IPS-11a (cell line): ENCODE results near the gene DBN1.

Source experiments
- H3K4me3 ChIP-seq: one replicate; pipeline ENCODE4 v1.5.1; 2013; ENCODE audit warnings: low read depth, low read length, control low read depth

DBN1 gene

DNA sequence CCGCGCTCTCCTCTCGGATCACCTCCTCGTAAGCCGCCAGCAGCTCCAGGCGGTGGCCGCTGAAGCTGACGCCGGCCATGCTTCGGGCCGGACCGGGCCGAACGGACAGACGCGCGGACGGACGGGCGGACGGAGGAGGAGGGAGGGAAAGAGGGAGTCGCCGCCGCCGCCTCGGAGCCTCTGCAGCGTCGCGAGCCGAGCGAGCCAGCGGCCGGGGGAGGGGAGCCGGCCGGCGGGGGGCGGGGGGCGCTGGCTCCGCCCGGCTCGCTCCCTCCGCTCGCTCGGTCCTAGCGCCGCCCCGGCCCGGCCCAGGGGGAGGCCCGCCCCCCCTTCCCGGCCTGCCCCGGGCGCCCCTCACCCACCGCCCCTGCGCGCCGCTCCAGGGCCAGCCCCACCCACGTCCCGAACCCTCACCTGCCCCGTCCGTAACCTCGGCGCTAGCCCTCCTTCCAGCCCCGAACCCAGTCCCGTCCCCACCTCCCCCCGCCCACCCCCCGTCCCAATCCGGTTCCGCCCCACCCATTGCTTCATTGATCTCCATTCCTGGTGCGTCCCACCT is at the start of gene DBN1:
TSS of gene DBN1 (minus strand) at position 192 of the 559 bp plus-strand sequence. CDS start at position 79, 113 bp downstream.
- H3K4me3 ChIP-seq = peak within 1 kb of the TSS; percentile 57

DNA sequence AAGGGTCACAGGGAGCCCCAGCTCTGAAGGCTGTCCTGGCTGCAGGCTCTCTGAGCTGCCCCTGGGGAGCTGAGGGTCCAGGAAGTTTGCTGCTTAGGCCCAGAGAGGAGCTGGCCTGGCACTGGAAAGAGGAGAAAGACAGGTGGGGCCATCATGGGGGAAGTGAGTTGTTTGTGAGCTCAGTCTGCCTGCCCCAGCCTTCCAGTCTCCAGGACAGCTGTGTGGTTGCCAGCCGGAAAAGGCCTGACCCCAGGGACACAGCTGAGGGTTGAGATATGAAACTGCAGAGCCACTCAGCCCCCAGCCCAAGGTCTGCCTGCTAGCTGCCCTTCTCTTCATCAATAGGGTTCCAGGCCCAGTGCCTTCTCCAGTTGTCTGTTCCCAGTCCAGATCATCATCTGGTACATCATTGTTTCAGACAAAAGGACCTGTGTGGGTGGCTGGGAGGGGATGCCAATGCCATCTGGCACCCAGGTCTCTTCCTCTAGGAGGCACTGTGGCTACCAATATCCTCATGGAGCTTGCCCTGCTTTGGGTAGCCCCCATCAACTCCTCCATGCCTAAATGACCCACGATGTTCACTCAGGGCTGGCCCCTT is 47.6 kb upstream of the DBN1 start:
- no peak overlapping the region for H3K4me3 ChIP-seq

DNA sequence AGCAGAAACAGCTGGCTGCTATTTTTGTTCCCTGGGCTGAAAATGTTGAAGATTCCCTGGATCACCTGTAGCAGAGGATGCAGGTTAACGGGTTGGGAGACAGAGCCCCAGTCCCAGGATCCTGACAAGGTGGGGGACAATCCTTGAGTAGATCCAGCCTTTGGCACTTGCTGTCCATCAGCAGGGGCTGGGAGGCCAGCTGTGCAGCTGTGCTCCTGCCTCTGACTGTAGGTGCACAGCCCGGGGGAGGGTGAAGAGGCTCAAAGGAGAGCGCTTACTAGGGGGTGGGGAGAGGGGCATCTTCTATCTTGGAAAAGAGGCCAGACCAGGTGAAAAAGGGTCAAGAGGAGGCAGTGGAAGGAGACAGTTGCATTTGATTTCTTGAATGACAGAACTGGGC is 46.8 kb upstream of the DBN1 start:
- no peak overlapping the region for H3K4me3 ChIP-seq

DNA sequence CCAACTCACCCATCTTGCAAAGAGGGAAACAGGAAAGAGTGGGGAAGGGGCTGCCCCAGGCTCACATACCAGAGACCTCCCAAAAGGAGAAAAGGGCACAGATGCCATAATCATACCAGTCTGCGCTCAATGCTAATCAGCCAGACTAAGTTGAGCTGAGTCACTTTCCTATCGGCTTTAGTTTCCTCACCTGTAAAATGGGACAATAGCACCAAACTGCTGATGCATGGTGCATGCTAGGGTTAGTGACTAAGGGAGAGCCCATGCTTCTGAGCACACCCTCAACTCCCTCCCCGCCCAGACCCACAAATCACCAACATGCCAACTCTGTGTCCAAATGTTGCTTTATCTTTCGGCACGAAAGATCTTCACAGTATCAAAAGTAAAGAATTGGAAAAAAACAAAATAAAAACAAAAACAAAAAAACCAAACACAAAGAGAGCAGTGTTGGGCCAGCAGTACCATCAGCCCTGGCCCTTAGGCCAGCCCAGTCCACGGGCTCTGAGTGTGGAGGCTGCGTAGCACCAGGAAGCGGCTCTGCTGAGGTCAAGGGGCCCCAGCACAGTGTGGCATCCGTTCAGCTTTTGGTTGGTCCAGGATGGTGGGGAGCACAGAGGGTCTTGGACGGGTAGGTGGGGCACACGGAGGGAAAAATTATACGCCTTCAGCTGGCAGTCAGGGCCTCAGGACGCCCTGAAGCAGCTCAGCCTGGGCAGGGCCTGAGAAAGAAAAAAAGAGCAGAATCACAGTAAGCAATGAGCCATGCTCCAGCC is 46.2 kb upstream of the DBN1 start:
- H3K4me3 ChIP-seq = no peak overlapping the region

DNA sequence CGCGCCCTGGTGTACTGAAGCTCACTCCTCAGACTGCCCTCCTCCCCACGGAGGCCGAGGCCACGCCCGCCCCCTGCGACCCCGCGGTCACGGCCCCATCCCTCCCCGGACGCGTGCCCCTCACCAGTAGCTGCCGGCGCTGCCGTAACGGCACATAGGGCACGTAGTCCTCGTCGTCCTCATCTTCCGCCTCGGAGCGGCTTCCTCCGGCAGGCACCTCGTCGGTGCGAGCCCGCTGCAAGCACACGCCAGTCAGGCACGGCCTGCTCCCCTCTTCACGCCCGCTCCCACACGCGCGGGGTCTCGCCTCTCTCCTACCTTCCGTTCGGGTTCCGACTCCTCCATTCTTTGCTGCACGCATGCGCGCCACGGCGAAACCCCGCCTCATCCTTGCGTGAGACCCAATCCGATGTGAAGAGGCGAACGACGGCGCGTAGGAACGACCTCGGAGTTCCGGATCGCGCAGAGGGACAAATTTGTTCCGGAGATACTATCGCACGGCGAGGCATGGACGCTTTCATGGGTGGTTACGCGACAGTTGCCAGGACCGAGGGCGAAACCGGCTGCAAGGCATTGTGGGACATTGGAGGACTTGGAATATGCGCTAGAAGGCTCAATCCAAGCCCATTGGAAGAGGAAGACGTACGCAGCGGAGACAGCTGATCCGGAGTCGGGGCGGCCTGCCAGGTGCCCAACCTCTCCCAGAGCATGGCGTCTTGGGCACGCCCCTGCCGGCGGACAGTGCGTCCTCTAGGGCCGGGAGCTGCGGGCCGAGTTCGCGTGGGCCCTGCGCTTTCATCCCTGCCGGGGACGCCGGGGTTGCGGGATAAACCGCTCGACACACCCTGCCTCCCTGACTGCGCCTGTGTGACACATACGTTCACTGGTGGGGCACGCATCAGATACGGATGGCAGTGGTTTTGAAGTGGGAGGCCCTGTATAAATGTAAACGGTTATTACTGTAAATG is 43.5 kb upstream of the DBN1 start, which contains the start of gene DDX41:
TSS of gene DDX41 (minus strand) at position 361 of the 968 bp plus-strand sequence. CDS start at position 345, 16 bp downstream.
- peak within 1 kb of the TSS; percentile 100 for H3K4me3 ChIP-seq

DNA sequence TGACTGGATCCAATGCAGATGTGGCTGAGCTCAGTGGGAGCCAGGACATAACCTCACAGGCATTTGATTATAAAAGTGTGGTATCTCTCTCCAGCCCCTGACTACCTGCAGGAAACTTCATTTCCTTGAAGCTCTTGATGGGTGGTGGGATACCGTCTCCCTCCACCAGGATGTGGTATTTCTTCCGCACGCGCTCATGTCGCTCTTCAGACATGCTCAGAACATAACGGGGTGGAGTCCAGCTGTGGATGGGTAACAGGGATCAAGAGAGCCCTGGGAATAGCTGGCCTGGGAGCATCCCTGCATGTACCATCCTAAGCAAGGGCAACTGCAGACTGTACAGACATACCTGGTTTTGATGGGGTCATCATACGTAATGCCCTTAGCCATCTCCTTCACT is 42.1 kb upstream of the DBN1 start:
- peak overlapping the region; percentile 100 for H3K4me3 ChIP-seq

DNA sequence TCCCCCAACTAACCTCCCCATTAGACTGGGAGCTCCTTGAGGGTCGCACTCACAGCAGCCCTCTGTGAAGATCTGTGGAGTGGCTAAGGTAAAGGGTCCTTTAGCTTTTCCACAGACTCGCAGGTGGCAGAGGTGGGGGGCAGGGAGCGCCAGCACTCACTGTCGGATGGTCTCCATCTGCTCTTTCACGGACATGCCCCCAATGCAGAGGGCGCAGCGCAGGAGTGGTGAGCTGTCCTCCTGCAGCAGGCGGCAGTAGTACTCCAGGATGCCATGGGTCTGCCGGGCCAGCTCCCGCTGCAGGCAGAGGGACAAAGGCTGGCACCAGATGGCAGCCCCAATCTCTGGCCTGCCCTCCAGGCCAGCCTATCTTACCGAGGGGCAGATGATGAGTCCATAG is 41.1 kb upstream of the DBN1 start:
- H3K4me3 ChIP-seq = no peak overlapping the region

DNA sequence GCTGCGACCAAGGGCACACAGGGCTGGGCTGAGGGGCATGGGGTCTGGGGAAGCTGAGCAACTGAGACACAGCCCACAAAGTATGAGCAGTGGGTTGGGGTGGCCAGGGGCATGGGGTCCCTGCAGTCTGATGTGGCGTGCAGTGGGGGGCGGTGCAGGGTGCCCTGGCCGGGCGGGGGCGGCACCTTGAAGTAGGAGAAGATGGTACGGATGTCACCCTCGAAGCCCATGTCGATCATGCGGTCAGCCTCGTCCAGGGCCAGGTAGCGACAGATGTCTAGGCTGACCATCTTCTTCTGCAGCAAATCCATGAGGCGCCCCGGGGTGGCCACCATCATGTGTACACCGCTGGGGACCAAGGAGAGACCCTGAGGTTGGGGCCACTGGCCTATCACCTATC is 40.1 kb upstream of the DBN1 start:
- H3K4me3 ChIP-seq = no peak overlapping the region

DNA sequence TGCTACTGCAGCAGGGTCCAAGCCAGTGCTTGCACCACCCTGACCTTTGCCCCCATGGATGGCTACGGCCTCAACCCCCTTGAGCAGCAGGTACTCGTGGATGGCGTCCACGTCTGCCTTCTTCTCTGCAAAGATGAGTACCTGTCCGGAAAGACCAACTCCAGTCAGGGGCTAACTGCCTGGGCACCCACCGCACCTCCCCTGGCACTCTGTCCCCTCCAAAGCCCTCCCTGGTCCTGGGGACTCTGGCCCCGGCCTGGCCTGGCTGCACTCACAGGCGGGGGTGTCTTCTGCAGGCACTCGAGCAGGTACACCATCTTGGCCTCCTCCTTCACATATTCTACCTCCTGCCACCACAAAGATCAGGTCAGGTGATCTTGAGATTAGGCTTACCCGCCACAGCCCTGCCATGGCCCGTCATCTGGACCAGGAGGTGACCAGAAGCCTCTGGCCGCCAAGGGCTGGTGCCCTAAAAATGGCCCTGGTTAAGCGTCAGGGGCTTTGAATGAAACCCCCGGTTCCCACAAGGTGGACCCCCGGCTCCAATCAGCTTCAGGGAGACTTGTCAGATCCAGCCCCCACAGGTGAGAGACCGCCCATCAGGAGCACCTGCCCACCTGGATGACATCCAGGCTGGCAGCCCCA is 39.4 kb upstream of the DBN1 start:
- H3K4me3 ChIP-seq = no peak overlapping the region

DNA sequence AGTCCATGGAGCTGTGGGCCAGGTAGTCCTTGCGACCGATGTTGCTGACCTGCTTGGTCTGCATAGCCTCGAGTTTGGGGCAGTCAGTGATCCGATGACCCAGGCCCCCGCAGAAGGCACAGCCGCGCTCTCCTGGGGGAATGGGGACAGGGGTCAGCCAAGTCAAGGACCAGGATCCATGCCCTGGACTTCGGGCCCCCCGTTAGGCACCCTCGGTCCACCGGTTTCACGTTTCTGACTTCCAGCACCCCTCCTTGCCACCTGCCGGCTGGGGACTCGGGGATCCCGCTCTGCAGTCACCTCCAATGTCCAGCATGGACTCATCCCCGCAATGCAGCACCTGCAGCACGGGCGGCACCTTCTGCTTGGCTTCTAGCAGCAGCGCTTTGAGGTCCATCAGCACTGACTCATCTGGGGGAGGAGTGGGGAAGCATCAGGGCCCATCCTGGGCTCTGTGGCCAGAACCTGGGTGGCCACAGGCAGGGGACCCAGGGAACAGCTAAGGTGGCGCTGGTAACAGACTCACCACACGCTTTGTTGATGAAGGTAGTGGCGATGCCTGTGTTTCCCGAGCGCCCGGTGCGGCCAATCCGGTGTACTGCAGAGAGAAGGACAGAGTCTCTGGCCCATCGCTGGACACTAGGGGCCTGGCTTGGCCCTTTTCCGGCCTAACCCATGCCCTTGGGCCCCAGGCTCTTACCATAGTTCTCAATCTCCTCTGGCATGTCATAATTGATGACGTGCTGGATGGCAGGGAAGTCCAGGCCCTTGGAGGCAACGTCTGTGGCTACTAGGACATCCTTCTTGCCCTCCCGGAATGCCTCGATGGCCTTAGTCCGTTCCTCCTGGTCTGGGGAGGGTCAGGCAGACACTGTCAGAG is 38.6 kb upstream of the DBN1 start:
- H3K4me3 ChIP-seq = no peak overlapping the region

DNA sequence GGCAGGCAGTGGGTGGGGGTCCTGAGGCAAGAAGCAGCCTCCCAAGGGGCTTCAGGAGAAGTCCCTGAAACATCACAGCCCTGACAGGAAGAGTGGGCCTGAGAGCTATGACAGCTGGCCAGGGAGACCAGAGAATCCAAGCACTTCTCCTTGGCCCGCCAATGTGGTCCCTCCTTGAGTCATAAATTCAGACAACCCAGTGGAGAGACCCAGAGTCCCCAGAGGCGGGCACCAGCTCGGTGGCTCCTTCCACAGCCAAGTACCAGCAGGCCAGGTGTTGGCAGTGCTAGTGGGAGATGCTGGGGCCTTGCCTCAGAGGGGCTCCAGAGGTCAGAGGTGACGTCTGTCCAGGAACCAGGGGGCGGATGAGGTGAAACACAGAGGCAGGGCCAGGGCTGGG is 37.7 kb upstream of the DBN1 start:
- no peak overlapping the region for H3K4me3 ChIP-seq

DNA sequence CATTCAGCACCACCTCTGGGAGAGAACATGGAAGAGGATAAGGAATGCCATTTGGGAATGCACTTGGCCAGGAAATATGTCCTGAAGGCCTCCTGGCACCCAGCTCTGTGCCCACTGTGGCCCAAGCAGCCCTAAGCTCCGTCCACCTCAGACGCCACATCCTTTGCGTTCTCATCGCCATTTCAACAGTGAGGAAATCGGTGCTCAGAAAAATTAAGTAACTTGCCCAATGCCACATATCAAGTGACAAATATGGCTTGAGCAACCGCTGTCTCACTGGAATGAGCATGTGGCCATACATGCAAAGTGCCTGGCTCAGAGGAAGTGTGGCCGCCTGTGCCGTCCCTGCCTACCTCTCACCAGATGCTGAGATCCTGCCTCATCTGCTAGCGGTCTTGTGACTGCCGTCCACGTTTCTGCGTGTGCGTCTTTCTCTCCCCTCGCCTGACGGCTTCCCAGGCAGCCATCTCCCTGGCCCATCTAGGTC is 37.2 kb upstream of the DBN1 start:
- no peak overlapping the region for H3K4me3 ChIP-seq

DNA sequence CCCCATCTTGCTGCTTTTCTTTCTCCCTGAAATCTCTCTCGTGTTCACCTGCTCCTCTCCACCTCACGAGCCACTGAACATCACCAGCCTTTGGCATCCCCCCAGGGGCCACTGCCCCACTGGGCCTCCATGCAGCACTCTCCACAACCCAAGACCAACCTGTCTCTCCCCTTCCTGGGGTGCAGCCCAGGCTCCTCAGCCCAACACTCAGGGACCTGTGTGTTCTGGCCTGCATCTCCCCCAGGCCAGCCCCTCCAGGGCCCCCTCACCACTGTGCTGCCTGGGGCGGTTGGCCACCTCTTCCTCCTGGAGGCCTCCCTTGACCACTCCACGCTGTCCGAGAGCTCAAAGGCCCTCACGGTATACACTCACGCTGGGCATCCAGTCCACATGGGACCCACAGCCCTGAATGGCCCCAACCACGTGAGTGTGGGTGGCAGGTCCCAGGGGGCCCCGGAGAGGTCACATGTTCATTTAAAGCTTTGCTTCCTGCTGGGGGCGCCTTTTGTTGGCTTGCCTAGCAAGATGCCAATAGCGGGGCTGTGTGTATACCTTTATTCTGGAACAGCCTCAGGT is 36.6 kb upstream of the DBN1 start:
- no peak overlapping the region for H3K4me3 ChIP-seq

DNA sequence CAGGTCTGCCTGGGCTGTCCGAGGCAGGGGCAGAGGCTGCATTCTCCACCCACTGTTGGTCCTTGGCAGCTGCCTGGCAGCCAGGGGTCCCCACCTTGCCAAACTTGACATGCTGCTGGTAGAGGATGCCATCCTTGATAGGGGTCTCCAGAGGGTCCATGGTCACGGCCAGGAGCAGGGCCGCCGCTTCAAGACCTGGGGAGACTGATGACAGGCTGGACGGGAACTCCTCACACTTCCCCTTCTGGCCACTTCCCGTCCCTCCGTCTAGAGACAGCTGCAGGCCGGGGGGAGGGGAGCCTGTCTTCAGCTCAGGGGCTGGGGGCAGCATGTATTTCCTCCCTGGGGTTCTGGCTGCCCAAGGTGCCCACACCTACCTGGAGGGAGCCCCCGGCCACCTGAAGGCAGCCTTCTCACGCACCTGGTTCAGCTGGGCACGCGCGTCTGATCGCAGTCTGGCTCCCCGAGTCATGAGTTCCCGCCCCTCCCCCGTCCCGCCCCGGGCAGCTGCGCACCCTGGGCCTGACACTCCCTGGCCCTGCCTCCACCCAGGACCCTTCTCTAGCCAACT is 36.0 kb upstream of the DBN1 start, which contains the start of gene DOK3:
TSS of gene DOK3 (minus strand) at position 446 of the 571 bp plus-strand sequence. CDS start at position 160, 286 bp downstream.
- no peak within 1 kb of the TSS for H3K4me3 ChIP-seq

DNA sequence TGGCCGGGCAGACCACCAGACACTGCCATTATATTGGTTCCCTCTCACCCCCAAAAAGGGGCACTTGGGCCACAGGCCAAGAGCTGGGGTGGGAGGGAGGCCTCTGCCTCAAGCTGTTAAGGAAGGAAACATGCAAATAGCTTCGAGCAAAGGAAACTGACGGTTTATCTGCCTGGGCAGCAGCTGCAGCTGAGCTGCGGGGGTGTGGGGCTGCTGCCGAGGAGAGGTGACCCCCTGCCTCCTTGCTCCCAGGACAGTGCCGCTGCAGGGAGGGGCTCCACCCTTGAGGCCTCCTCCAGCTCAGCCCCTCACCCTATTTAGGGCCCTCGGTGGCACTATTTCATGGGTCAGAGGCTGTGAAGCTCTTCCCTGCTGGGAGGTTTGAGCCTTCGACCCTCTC is 35.4 kb upstream of the DBN1 start:
- H3K4me3 ChIP-seq = no peak overlapping the region

DNA sequence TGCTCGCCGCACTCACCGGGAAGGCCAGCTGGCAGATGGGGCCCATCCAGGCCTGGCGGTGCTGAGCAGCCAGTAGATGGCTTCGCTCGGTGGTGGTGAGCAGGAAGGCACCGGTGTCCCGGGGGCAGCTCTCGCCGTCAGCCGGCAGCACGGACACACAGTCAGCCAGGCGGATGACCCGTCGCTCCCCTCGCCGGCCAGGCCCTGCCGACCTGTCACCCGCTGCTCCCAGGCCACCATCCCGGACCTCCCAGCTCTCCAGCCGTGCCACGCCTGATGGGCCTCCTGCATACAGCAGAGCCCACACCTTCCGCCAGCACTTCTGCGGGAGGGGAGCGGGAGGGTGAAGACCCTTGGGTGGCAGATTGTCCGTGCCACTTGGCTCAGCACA is 34.8 kb upstream of the DBN1 start:
- H3K4me3 ChIP-seq = no peak overlapping the region

DNA sequence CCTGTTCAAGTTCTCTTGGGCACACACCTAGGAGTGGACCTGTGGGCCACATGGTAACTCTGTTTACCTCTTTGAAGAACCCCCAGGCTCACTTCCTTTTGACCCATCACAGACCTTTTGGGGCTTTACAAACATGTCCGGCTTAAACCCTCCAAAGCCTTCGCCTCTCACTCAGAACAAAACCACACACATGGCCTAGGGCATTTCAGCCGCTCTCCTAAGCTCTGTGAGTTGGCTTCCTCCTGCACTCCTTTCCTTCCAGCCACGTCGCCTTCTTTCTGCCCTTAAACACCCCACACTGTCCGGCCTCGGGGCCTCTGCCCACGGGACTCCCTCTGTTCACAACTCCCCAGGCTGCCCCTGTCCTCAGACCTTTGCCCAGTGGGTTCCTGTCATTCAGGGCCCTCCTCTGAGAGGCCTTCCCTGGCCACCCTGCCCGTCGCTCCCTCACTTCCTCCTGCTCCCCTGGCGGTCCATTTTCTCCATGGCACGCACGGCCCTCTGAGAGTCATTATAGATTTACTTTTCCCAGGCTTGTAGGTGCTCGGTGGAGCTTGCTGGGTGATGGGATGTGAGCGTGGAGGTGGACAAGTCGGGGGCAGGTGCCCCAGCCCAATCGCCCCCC is 34.3 kb upstream of the DBN1 start:
- no peak overlapping the region for H3K4me3 ChIP-seq

DNA sequence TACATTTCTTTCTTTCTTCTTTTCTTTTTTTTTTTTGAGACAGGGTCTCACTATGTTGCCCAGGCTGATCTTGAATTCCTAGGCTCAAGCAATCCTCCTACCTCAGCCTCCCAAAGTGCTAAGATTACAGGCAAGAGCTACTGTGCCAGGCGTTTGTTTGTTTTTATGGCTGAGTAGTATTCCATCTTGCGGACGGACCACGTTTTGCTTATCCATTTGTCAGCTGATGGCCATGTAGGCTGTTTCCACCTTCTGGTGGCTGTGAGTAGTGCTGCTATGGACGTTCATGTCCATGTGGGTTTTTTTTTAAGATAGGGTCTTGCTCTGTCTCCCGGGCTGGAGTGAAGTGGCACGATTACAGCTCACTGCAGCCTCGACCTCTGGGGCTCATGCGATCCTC is 33.7 kb upstream of the DBN1 start:
- no peak overlapping the region for H3K4me3 ChIP-seq
